Astrocyte (in vitro differentiated cells and primary cell): ENCODE measurements around the gene MAP7D2. TPM values are rescaled to one million over a fixed set of nuclear protein-coding genes. Genes with fewer than 3 reads are reported as not detected.

Experiments used
- DNase-seq: peaks from one replicate; pipeline ENCODE4 v3.0.0-alpha.2; 2010; ENCODE audit warnings: low read depth
- FAIRE-seq: peaks from 2 replicates; lab custom pipeline; 2011; peaks lifted over from hg19 to GRCh38; lab: Jason Lieb, UNC
- H2AFZ ChIP-seq: 2 replicates; pipeline ENCODE4 v1.6.0; 2012; ENCODE audit warnings: low read depth, low read length, inconsistent platforms
- H3K27ac ChIP-seq: 2 replicates; pipeline ENCODE4 v1.5.1; 2011; ENCODE audit warnings: low read depth, low read length, inconsistent platforms
- H3K27me3 ChIP-seq: 2 replicates; pipeline ENCODE4 v1.6.0; 2011; ENCODE audit warnings: low read length, inconsistent platforms; ENCODE audit not compliant: insufficient read depth
- H3K36me3 ChIP-seq: 2 replicates; pipeline ENCODE4 v1.5.1; 2011; ENCODE audit warnings: low read length, inconsistent platforms; ENCODE audit not compliant: insufficient read depth
- H3K4me1 ChIP-seq: 2 replicates; pipeline ENCODE4 v1.5.1; 2011; ENCODE audit warnings: low read length, inconsistent platforms; ENCODE audit not compliant: insufficient read depth
- H3K4me2 ChIP-seq: 2 replicates; pipeline ENCODE4 v1.6.0; 2012; ENCODE audit warnings: low read length, inconsistent platforms
- H3K4me3 ChIP-seq: 2 replicates; pipeline ENCODE4 v1.5.1; 2011; ENCODE audit warnings: low read depth, mild to moderate bottlenecking, low read length, inconsistent platforms; ENCODE audit not compliant: insufficient read depth
- H3K79me2 ChIP-seq: 2 replicates; pipeline ENCODE4 v1.6.0; 2012; ENCODE audit warnings: mild to moderate bottlenecking, low read length, inconsistent platforms; ENCODE audit not compliant: insufficient read depth
- H3K9ac ChIP-seq: 2 replicates; pipeline ENCODE4 v1.6.0; 2012; ENCODE audit warnings: mild to moderate bottlenecking, low read length, inconsistent platforms
- H3K9me3 ChIP-seq: 2 replicates; pipeline ENCODE4 v1.5.1; 2012; ENCODE audit warnings: low read depth, mild to moderate bottlenecking, low read length, inconsistent platforms; ENCODE audit not compliant: insufficient read depth
- H4K20me1 ChIP-seq: 2 replicates; pipeline ENCODE4 v1.6.0; 2012; ENCODE audit warnings: low read length, inconsistent platforms; ENCODE audit not compliant: insufficient read depth
- H3K27ac Mint-ChIP-seq: one replicate; pipeline ENCODE4 v1.8.0; 2021; ENCODE audit warnings: mild to moderate bottlenecking, mixed read lengths; ENCODE audit not compliant: unreplicated experiment
- H3K27me3 Mint-ChIP-seq: one replicate; pipeline ENCODE4 v1.8.0; 2021; ENCODE audit warnings: low read depth, mixed read lengths; ENCODE audit not compliant: unreplicated experiment
- H3K36me3 Mint-ChIP-seq: one replicate; pipeline ENCODE4 v1.8.0; 2021; ENCODE audit warnings: low read depth, mixed read lengths; ENCODE audit not compliant: unreplicated experiment
- H3K4me1 Mint-ChIP-seq: one replicate; pipeline ENCODE4 v1.8.0; 2021; ENCODE audit warnings: low read depth, mixed read lengths; ENCODE audit not compliant: unreplicated experiment
- H3K4me3 Mint-ChIP-seq: one replicate; pipeline ENCODE4 v1.8.0; 2021; ENCODE audit warnings: mild to moderate bottlenecking, moderate library complexity, mixed read lengths; ENCODE audit not compliant: unreplicated experiment
- H3K9me3 Mint-ChIP-seq: one replicate; pipeline ENCODE4 v1.8.0; 2021; ENCODE audit warnings: mild to moderate bottlenecking, mixed read lengths; ENCODE audit not compliant: unreplicated experiment
- CTCF ChIP-seq: IDR thresholded peaks from 2 replicates; pipeline ENCODE4 v1.5.1; 2011; ENCODE audit warnings: low read depth, mild to moderate bottlenecking, inconsistent platforms, low read length, moderate library complexity; ENCODE audit not compliant: insufficient read depth
- EZH2 ChIP-seq: IDR thresholded peaks from 2 replicates; pipeline ENCODE4 v1.6.1; 2012; ENCODE audit warnings: mild to moderate bottlenecking, low read length, inconsistent platforms; ENCODE audit not compliant: insufficient read depth
- total RNA-seq: library from RNA; stranded (reverse); gene quantifications from 2 replicates; pipeline ENCODE4 v1.2.1, GENCODE V29; 2021

The MAP7D2 gene
- total RNA-seq, 1 donor from 2014 or later = 1.3 TPM

- Histone ChIP-seq H3K27me3 (no peaks in the 10 kb centered on the region), H3K36me3 (peaks cover 3% of the 10 kb centered on the region), H2AFZ (no peak overlapping the region), H3K9me3 (no peaks in the 10 kb centered on the region), H3K79me2 (peaks cover 21% of the 10 kb centered on the region), H3K4me2 (no peak overlapping the region), H3K27ac (no peak overlapping the region), H3K4me1 (peaks cover 5% of the 10 kb centered on the region), H3K9ac (no peak overlapping the region), H3K4me3 (no peak overlapping the region), H4K20me1 (peaks cover 16% of the 10 kb centered on the region)
- no peak for TF ChIP-seq EZH2
- no peak for TF ChIP-seq CTCF
- H3K4me1 Mint-ChIP-seq = peaks cover 2% of the 10 kb centered on the region
- DNase-seq (peak; percentile 51), FAIRE-seq (no peak)
- H3K27ac Mint-ChIP-seq = no peak overlapping the region
- no peak overlapping the region for H3K4me3 Mint-ChIP-seq
- H3K27me3 Mint-ChIP-seq = no peaks in the 10 kb centered on the region
- H3K9me3 Mint-ChIP-seq = no peaks in the 10 kb centered on the region
- H3K36me3 Mint-ChIP-seq = no peaks in the 10 kb centered on the region
Observed at GRCh38 chrX:20144491-20144890, 27.8 kb upstream of the MAP7D2 start.

- Mint-ChIP-seq H3K27me3 (no peaks in the 10 kb centered on the region), H3K4me3 (no peak overlapping the region), H3K9me3 (no peaks in the 10 kb centered on the region), H3K36me3 (no peaks in the 10 kb centered on the region), H3K27ac (no peak overlapping the region), H3K4me1 (peaks cover 5% of the 10 kb centered on the region)
- peaks cover 31% of the 10 kb centered on the region for H3K79me2 ChIP-seq
- H3K4me3 ChIP-seq = no peak overlapping the region
- no peak overlapping the region for H3K4me2 ChIP-seq
- no peak overlapping the region for H2AFZ ChIP-seq
- no peaks in the 10 kb centered on the region for H3K9me3 ChIP-seq
- peaks cover 24% of the 10 kb centered on the region for H4K20me1 ChIP-seq
- peaks cover 4% of the 10 kb centered on the region for H3K36me3 ChIP-seq
- DNase-seq (no peak), FAIRE-seq (no peak)
- TF ChIP-seq EZH2 (no peak), CTCF (no peak)
- no peaks in the 10 kb centered on the region for H3K27me3 ChIP-seq
- H3K4me1 ChIP-seq = peaks cover 12% of the 10 kb centered on the region
- H3K27ac ChIP-seq = no peak overlapping the region
- no peak overlapping the region for H3K9ac ChIP-seq
Observed at GRCh38 chrX:20143561-20143960, 26.9 kb upstream of the MAP7D2 start.

- no peak for FAIRE-seq
- Histone ChIP-seq H3K27ac (no peak overlapping the region), H3K4me2 (no peak overlapping the region), H3K9me3 (no peaks in the 10 kb centered on the region), H3K27me3 (no peaks in the 10 kb centered on the region), H4K20me1 (peaks cover 24% of the 10 kb centered on the region), H3K4me1 (peaks cover 12% of the 10 kb centered on the region), H3K9ac (no peak overlapping the region), H2AFZ (no peak overlapping the region), H3K79me2 (peaks cover 35% of the 10 kb centered on the region), H3K4me3 (no peak overlapping the region), H3K36me3 (peaks cover 7% of the 10 kb centered on the region)
- no peaks in the 10 kb centered on the region for H3K9me3 Mint-ChIP-seq
- no peak overlapping the region for H3K27ac Mint-ChIP-seq
- no peaks in the 10 kb centered on the region for H3K36me3 Mint-ChIP-seq
- no peak for DNase-seq
- no peak for TF ChIP-seq EZH2
- no peak for TF ChIP-seq CTCF
- peaks cover 5% of the 10 kb centered on the region for H3K4me1 Mint-ChIP-seq
- no peaks in the 10 kb centered on the region for H3K27me3 Mint-ChIP-seq
- peak overlapping the region; percentile 40 for H3K4me3 Mint-ChIP-seq
Observed at GRCh38 chrX:20143111-20143510, 26.4 kb upstream of the MAP7D2 start.
